ENCODE data around the gene ELAVL3.
A peak's percentile ranks its signal among the peaks of the same experiment; 100 is the strongest.

ELAVL3 gene

GRCh38 chr19:11480715-11481533 lies at the start of gene ELAVL3:
Gene ELAVL3, minus strand, starts transcription at chr19:11481046. Its CDS starts 438 bp downstream, at chr19:11480608.
- H3K4me1 ChIP-seq (ENCODE audit: control insufficient read depth, insufficient read depth, low read length), result peaks cover 22% of the 10 kb centered on the region
- H3K36me3 ChIP-seq (ENCODE audit: control insufficient read depth, insufficient read depth, low read length), result no peaks in the 10 kb centered on the region
- no peak within 1 kb of the TSS for H3K4me3 ChIP-seq (ENCODE audit: low read length)
- no peak within 1 kb of the TSS for H3K9ac ChIP-seq (ENCODE audit: low read length)
- H3K9me3 ChIP-seq (ENCODE audit: control insufficient read depth, low read length), result no peaks in the 10 kb centered on the region
- H3K27me3 ChIP-seq (ENCODE audit: control insufficient read depth, insufficient read depth, low read length), result peaks cover 33% of the 10 kb centered on the region

- Histone ChIP-seq H3K4me3 (ENCODE audit: low read length) (no peak overlapping the region), H3K36me3 (ENCODE audit: control insufficient read depth, insufficient read depth, low read length) (no peaks in the 10 kb centered on the region), H3K9ac (ENCODE audit: low read length) (no peak overlapping the region), H3K27me3 (ENCODE audit: control insufficient read depth, insufficient read depth, low read length) (no peaks in the 10 kb centered on the region), H3K4me1 (ENCODE audit: control insufficient read depth, insufficient read depth, low read length) (peaks cover 9% of the 10 kb centered on the region), H3K9me3 (ENCODE audit: control insufficient read depth, low read length) (no peaks in the 10 kb centered on the region)
Measured at GRCh38 chr19:11530432-11530831, 49.6 kb upstream of the ELAVL3 start.

- H3K9me3 ChIP-seq (ENCODE audit: control insufficient read depth, low read length), result no peaks in the 10 kb centered on the region
Measured at GRCh38 chr19:11528551-11529341, 47.9 kb upstream of the ELAVL3 start, which contains the start of gene ECSIT. Gene ECSIT, minus strand, starts transcription at chr19:11529134. Its CDS starts 9,964 bp downstream, at chr19:11519170.

GRCh38 chr19:11519138-11519537 lies 38.3 kb upstream of the ELAVL3 start:
- H3K4me3 ChIP-seq (ENCODE audit: low read length), result no peak overlapping the region
- H3K4me1 ChIP-seq (ENCODE audit: control insufficient read depth, insufficient read depth, low read length), result no peaks in the 10 kb centered on the region
- no peak overlapping the region for H3K9ac ChIP-seq (ENCODE audit: low read length)
- H3K9me3 ChIP-seq (ENCODE audit: control insufficient read depth, low read length), result no peaks in the 10 kb centered on the region
- no peaks in the 10 kb centered on the region for H3K27me3 ChIP-seq (ENCODE audit: control insufficient read depth, insufficient read depth, low read length)
- H3K36me3 ChIP-seq (ENCODE audit: control insufficient read depth, insufficient read depth, low read length), result no peaks in the 10 kb centered on the region

More at GRCh38 chr19:11528551-11529341, 47.9 kb upstream of the ELAVL3 start, which contains the start of gene ECSIT:
- Histone ChIP-seq H3K36me3 (ENCODE audit: control insufficient read depth, insufficient read depth, low read length) (no peaks in the 10 kb centered on the region), H3K9ac (ENCODE audit: low read length) (peak within 1 kb of the TSS; percentile 87), H3K27me3 (ENCODE audit: control insufficient read depth, insufficient read depth, low read length) (no peaks in the 10 kb centered on the region), H3K4me1 (ENCODE audit: control insufficient read depth, insufficient read depth, low read length) (peaks cover 8% of the 10 kb centered on the region), H3K4me3 (ENCODE audit: low read length) (peak within 1 kb of the TSS; percentile 48)

GRCh38 chr19:11513946-11514345 lies 33.1 kb upstream of the ELAVL3 start:
- no peaks in the 10 kb centered on the region for H3K36me3 ChIP-seq (ENCODE audit: control insufficient read depth, insufficient read depth, low read length)
- no peak overlapping the region for H3K4me3 ChIP-seq (ENCODE audit: low read length)
- no peak overlapping the region for H3K9ac ChIP-seq (ENCODE audit: low read length)
- no peaks in the 10 kb centered on the region for H3K4me1 ChIP-seq (ENCODE audit: control insufficient read depth, insufficient read depth, low read length)
- H3K9me3 ChIP-seq (ENCODE audit: control insufficient read depth, low read length), result no peaks in the 10 kb centered on the region
- no peaks in the 10 kb centered on the region for H3K27me3 ChIP-seq (ENCODE audit: control insufficient read depth, insufficient read depth, low read length)

- Histone ChIP-seq H3K4me3 (ENCODE audit: low read length) (no peak overlapping the region), H3K9ac (ENCODE audit: low read length) (no peak overlapping the region), H3K4me1 (ENCODE audit: control insufficient read depth, insufficient read depth, low read length) (peaks cover 6% of the 10 kb centered on the region), H3K36me3 (ENCODE audit: control insufficient read depth, insufficient read depth, low read length) (no peaks in the 10 kb centered on the region), H3K27me3 (ENCODE audit: control insufficient read depth, insufficient read depth, low read length) (no peaks in the 10 kb centered on the region), H3K9me3 (ENCODE audit: control insufficient read depth, low read length) (no peaks in the 10 kb centered on the region)
Measured at GRCh38 chr19:11510444-11510843, 29.6 kb upstream of the ELAVL3 start.

GRCh38 chr19:11507370-11508078 lies 26.7 kb upstream of the ELAVL3 start:
- Histone ChIP-seq H3K36me3 (ENCODE audit: control insufficient read depth, insufficient read depth, low read length) (no peaks in the 10 kb centered on the region), H3K9ac (ENCODE audit: low read length) (no peak overlapping the region)

GRCh38 chr19:11506967-11507366 lies 26.1 kb upstream of the ELAVL3 start:
- H3K9ac ChIP-seq (ENCODE audit: low read length), result no peak overlapping the region
- no peaks in the 10 kb centered on the region for H3K36me3 ChIP-seq (ENCODE audit: control insufficient read depth, insufficient read depth, low read length)
- no peak overlapping the region for H3K4me3 ChIP-seq (ENCODE audit: low read length)
- no peaks in the 10 kb centered on the region for H3K9me3 ChIP-seq (ENCODE audit: control insufficient read depth, low read length)
- no peaks in the 10 kb centered on the region for H3K27me3 ChIP-seq (ENCODE audit: control insufficient read depth, insufficient read depth, low read length)
- peaks cover 11% of the 10 kb centered on the region for H3K4me1 ChIP-seq (ENCODE audit: control insufficient read depth, insufficient read depth, low read length)

More at GRCh38 chr19:11507370-11508078, 26.7 kb upstream of the ELAVL3 start:
- Histone ChIP-seq H3K27me3 (ENCODE audit: control insufficient read depth, insufficient read depth, low read length) (no peaks in the 10 kb centered on the region), H3K9me3 (ENCODE audit: control insufficient read depth, low read length) (no peaks in the 10 kb centered on the region), H3K4me1 (ENCODE audit: control insufficient read depth, insufficient read depth, low read length) (peaks cover 11% of the 10 kb centered on the region), H3K4me3 (ENCODE audit: low read length) (no peak overlapping the region)

GRCh38 chr19:11506101-11506555 lies 25.3 kb upstream of the ELAVL3 start:
- no peaks in the 10 kb centered on the region for H3K36me3 ChIP-seq (ENCODE audit: control insufficient read depth, insufficient read depth, low read length)
- no peaks in the 10 kb centered on the region for H3K9me3 ChIP-seq (ENCODE audit: control insufficient read depth, low read length)
- H3K27me3 ChIP-seq (ENCODE audit: control insufficient read depth, insufficient read depth, low read length), result no peaks in the 10 kb centered on the region
- peaks cover 11% of the 10 kb centered on the region for H3K4me1 ChIP-seq (ENCODE audit: control insufficient read depth, insufficient read depth, low read length)
- H3K9ac ChIP-seq (ENCODE audit: low read length), result peak overlapping the region; percentile 80
- peak overlapping the region; percentile 56 for H3K4me3 ChIP-seq (ENCODE audit: low read length)

- H3K9me3 ChIP-seq (ENCODE audit: control insufficient read depth, low read length), result no peaks in the 10 kb centered on the region
Measured at GRCh38 chr19:11505504-11506100, 24.8 kb upstream of the ELAVL3 start, which contains the start of gene ZNF653. Gene ZNF653, minus strand, starts transcription at chr19:11505839. Its CDS starts 53 bp downstream, at chr19:11505786.

GRCh38 chr19:11505032-11505503 lies 24.2 kb upstream of the ELAVL3 start:
- Histone ChIP-seq H3K36me3 (ENCODE audit: control insufficient read depth, insufficient read depth, low read length) (no peaks in the 10 kb centered on the region), H3K4me1 (ENCODE audit: control insufficient read depth, insufficient read depth, low read length) (peaks cover 11% of the 10 kb centered on the region), H3K9ac (ENCODE audit: low read length) (peak overlapping the region; percentile 80), H3K9me3 (ENCODE audit: control insufficient read depth, low read length) (no peaks in the 10 kb centered on the region), H3K27me3 (ENCODE audit: control insufficient read depth, insufficient read depth, low read length) (no peaks in the 10 kb centered on the region), H3K4me3 (ENCODE audit: low read length) (peak overlapping the region; percentile 56)

More at GRCh38 chr19:11505504-11506100, 24.8 kb upstream of the ELAVL3 start, which contains the start of gene ZNF653:
- H3K4me1 ChIP-seq (ENCODE audit: control insufficient read depth, insufficient read depth, low read length), result peaks cover 11% of the 10 kb centered on the region
- peak within 1 kb of the TSS; percentile 80 for H3K9ac ChIP-seq (ENCODE audit: low read length)
- no peaks in the 10 kb centered on the region for H3K36me3 ChIP-seq (ENCODE audit: control insufficient read depth, insufficient read depth, low read length)
- H3K4me3 ChIP-seq (ENCODE audit: low read length), result peak within 1 kb of the TSS; percentile 56
- H3K27me3 ChIP-seq (ENCODE audit: control insufficient read depth, insufficient read depth, low read length), result no peaks in the 10 kb centered on the region

Measured in mucosa of stomach (tissue), 1 donor.